ENCODE measurements around the gene NXPH2. TPM values are rescaled to one million over a fixed set of nuclear protein-coding genes. Genes with fewer than 3 reads are reported as not detected.

Gene NXPH2
- total RNA-seq, 4 donors from 2014 or later: not detected

DNA sequence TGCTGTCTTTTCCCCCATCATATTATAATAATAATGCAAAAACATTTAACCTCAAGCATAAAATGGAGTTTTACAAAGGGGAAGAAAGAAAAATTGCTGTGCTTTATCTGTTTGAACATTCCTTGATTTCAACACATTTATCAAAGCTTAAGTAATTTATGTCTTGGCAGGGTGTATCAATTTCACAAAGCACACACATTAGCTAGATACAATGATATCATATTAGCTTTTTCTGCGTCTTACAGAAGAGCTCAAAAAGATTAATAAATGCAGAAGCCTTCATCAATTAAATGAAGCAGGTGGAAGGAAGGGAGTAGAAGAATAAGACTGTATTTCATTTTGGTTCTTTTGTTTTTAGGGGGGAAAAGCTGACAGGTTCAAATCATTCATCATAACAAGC lies 103.0 kb downstream of the NXPH2 start:
- H3K27me3 ChIP-seq: no peaks in the 10 kb centered on the region
- no peak overlapping the region for H3K4me3 ChIP-seq
- H3K27ac ChIP-seq: no peak overlapping the region
- TF ChIP-seq, protein P1, sequence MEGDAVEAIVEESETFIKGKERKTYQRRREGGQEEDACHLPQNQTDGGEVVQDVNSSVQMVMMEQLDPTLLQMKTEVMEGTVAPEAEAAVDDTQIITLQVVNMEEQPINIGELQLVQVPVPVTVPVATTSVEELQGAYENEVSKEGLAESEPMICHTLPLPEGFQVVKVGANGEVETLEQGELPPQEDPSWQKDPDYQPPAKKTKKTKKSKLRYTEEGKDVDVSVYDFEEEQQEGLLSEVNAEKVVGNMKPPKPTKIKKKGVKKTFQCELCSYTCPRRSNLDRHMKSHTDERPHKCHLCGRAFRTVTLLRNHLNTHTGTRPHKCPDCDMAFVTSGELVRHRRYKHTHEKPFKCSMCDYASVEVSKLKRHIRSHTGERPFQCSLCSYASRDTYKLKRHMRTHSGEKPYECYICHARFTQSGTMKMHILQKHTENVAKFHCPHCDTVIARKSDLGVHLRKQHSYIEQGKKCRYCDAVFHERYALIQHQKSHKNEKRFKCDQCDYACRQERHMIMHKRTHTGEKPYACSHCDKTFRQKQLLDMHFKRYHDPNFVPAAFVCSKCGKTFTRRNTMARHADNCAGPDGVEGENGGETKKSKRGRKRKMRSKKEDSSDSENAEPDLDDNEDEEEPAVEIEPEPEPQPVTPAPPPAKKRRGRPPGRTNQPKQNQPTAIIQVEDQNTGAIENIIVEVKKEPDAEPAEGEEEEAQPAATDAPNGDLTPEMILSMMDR (IDR thresholded peaks at IDR 0.05): no peak
- TF ChIP-seq EP300 (IDR thresholded peaks at IDR 0.05) (no peak), POLR2AphosphoS5 (IDR thresholded peaks at IDR 0.05) (no peak), POLR2A (IDR thresholded peaks at IDR 0.05) (no peak)
- WGBS, 2 donors (ENCODE audit: low coverage in 1 of 2): 33 to 50% methylated on average over 1 of the region's 1 CpG
- no peaks in the 10 kb centered on the region for H3K36me3 ChIP-seq
- no peaks in the 10 kb centered on the region for H3K9me3 ChIP-seq
- no peak for ATAC-seq
- no peaks in the 10 kb centered on the region for H3K4me1 ChIP-seq

DNA sequence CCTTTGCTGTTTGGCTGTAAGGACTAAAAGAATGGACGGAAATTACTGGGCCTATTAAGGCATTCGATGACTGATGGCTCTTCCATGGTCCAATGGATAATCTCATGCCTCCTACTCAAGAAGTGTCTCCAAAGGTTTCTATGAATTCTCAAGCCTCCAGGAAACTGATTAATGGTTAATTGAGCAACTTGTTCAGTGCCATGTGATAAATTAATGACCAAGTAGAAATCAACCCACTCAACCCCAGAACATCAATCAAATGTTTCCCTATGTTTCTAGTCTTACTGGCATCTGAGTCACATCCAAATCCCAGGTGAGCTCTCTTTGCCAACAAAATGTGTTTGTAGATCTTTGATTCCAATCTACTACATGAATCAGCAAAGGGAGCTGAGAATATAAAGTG lies 103.6 kb downstream of the NXPH2 start:
- ATAC-seq: no peak
- H3K36me3 ChIP-seq: no peaks in the 10 kb centered on the region
- TF ChIP-seq EP300 (IDR thresholded peaks at IDR 0.05) (no peak), POLR2AphosphoS5 (IDR thresholded peaks at IDR 0.05) (no peak)
- TF ChIP-seq, protein P1 (IDR thresholded peaks at IDR 0.05): no peak
- no peak overlapping the region for H3K27ac ChIP-seq
- whole genome bisulfite sequencing, 2 donors (ENCODE audit: low coverage in 1 of 2): 81 to 92% methylated on average over 2 of the region's 2 CpGs
- no peaks in the 10 kb centered on the region for H3K4me1 ChIP-seq
- no peaks in the 10 kb centered on the region for H3K27me3 ChIP-seq
- no peaks in the 10 kb centered on the region for H3K9me3 ChIP-seq
- no peak overlapping the region for H3K4me3 ChIP-seq

DNA sequence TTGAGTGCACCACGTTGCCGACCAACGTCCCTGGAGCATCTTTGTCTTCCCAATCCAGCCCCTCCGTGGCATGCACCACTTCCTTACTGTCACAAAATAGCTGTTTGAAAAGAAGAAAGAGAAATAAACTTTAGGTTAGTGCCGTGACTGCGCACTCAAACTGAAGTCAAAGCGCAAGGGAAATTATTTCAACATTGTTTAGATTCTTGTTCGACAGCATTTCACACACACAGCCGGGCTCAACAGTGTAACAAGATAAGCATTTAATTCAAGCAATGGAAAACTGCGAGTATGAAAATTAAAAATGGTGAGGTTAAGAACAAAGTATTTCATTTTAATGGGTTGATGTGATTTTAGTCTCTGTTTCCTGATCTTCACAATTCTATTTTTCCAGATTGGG lies 108.6 kb downstream of the NXPH2 start:
- Histone ChIP-seq H3K36me3 (no peaks in the 10 kb centered on the region), H3K9me3 (no peaks in the 10 kb centered on the region), H3K4me3 (no peak overlapping the region), H3K27ac (no peak overlapping the region), H3K27me3 (no peaks in the 10 kb centered on the region), H3K4me1 (no peaks in the 10 kb centered on the region)
- ATAC-seq: no peak
- 8 to 39% methylated on average over 9 to 10 of the region's 10 CpGs for WGBS, 2 donors (ENCODE audit: low coverage in 1 of 2)
- TF ChIP-seq POLR2AphosphoS5 (IDR thresholded peaks at IDR 0.05) (no peak), POLR2A (IDR thresholded peaks at IDR 0.05) (no peak), EP300 (IDR thresholded peaks at IDR 0.05) (no peak)
- TF ChIP-seq, protein P1 (IDR thresholded peaks at IDR 0.05): no peak

- Histone ChIP-seq H3K9me3 (no peaks in the 10 kb centered on the region), H3K27me3 (no peaks in the 10 kb centered on the region), H3K4me1 (no peaks in the 10 kb centered on the region), H3K4me3 (no peak overlapping the region), H3K27ac (no peak overlapping the region), H3K36me3 (no peaks in the 10 kb centered on the region)
- WGBS, 2 donors (ENCODE audit: low coverage in 1 of 2): 80 to 85% methylated on average over 5 of the region's 5 CpGs
- no peak for ATAC-seq
- no peak for TF ChIP-seq POLR2A (IDR thresholded peaks at IDR 0.05)
- no peak for TF ChIP-seq POLR2AphosphoS5 (IDR thresholded peaks at IDR 0.05)
- TF ChIP-seq EP300 (IDR thresholded peaks at IDR 0.05): no peak
- TF ChIP-seq, protein P1 (IDR thresholded peaks at IDR 0.05): no peak
Observed at GRCh38 chr2:138670734-138671133, 109.5 kb downstream of the NXPH2 start.

DNA sequence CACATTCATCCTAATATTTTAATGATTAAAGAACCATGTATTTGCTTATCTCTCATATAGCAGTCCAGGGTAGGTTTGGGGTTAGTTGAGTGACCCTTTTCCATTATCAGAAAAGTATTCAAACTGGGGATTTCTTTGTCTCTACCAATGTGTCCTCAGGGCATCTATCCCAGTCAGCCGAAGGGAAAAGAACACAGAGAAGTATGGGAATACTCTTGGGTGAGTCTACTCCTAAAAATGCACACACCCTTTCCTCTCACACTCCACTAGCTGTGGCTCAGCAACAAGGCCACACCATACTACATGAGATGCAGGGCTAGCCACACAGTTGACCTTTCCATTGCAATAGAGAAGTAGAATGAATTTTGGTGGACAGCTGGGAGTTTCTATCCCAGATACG lies 114.3 kb downstream of the NXPH2 start:
- no peaks in the 10 kb centered on the region for H3K4me1 ChIP-seq
- no peak for ATAC-seq
- 45 to 85% methylated on average over 2 of the region's 2 CpGs for WGBS, 2 donors (ENCODE audit: low coverage in 1 of 2)
- H3K4me3 ChIP-seq: no peak overlapping the region
- TF ChIP-seq POLR2A (IDR thresholded peaks at IDR 0.05): no peak
- H3K27me3 ChIP-seq: no peaks in the 10 kb centered on the region
- H3K36me3 ChIP-seq: no peaks in the 10 kb centered on the region
- H3K27ac ChIP-seq: no peak overlapping the region
- no peaks in the 10 kb centered on the region for H3K9me3 ChIP-seq
